Upper lobe of left lung (tissue), 4 donors: ENCODE measurements around the gene SCAMP2.
"Not testable (repeated sequence)": the region's sequence is repeated elsewhere in the genome, so short reads cannot be mapped to it uniquely, and the experiment has no call there.

ENCODE experiments used
- EP300 ChIP-seq, 4 donors: sonication (generic); formaldehyde crosslinking; IDR thresholded peaks; one replicate each; pipeline ENCODE4 v1.5.1; 2017; ENCODE audit warnings: antibody characterized with exemption in 4 of 4, control low read depth in 2 of 4
- POLR2A ChIP-seq, 4 donors: fragments of 450-650 bp; IDR thresholded peaks; one replicate each; pipeline ENCODE4 v1.5.1; 2016 to 2017; ENCODE audit warnings: antibody characterized with exemption in 4 of 4, mild to moderate bottlenecking in 2 of 4
- TF ChIP-seq, protein P1 (sequence below), 6 experiments: fragments of 450-650 bp in 4 of 6; fragments of 200-600 bp in 2 of 6; sonication (generic) in 2 of 6; IDR thresholded peaks; one replicate each; pipeline ENCODE4 v1.5.1; 2016 to 2019; ENCODE audit warnings: antibody characterized with exemption in 6 of 6

DNA sequence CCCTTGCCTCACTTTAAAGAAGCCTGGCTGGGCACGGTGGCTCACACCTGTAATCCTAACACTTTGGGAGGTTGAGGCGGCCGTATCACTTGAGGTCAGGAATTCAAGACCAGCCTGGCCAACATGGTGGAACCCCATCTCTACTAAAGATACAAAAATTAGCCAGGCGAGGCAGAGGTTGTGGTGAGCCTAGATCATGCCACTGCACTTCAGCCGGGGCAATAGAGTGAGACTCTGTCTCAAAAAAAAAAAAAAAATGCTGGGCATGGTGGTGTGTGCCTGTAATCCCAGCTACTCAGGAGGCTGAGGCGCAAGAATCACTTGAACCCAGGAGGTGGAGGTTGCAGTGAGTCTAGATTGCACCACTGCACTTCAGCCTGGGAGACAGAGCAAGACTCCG is 21.2 kb upstream of the SCAMP2 start:
- TF ChIP-seq POLR2A, EP300 (IDR thresholded peaks at IDR 0.05): not testable (repeated sequence)
- TF ChIP-seq, protein P1, sequence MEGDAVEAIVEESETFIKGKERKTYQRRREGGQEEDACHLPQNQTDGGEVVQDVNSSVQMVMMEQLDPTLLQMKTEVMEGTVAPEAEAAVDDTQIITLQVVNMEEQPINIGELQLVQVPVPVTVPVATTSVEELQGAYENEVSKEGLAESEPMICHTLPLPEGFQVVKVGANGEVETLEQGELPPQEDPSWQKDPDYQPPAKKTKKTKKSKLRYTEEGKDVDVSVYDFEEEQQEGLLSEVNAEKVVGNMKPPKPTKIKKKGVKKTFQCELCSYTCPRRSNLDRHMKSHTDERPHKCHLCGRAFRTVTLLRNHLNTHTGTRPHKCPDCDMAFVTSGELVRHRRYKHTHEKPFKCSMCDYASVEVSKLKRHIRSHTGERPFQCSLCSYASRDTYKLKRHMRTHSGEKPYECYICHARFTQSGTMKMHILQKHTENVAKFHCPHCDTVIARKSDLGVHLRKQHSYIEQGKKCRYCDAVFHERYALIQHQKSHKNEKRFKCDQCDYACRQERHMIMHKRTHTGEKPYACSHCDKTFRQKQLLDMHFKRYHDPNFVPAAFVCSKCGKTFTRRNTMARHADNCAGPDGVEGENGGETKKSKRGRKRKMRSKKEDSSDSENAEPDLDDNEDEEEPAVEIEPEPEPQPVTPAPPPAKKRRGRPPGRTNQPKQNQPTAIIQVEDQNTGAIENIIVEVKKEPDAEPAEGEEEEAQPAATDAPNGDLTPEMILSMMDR (IDR thresholded peaks at IDR 0.05) = not testable (repeated sequence)
